D721Med (cell line): ENCODE measurements around the gene WDR26.

Source experiments
- DNase-seq: peaks from one replicate; pipeline ENCODE4 v3.0.0; 2011; ENCODE audit warnings: low spot score; ENCODE audit not compliant: insufficient read length
- FAIRE-seq: peaks from 2 replicates; lab custom pipeline; 2011; peaks lifted over from hg19 to GRCh38; lab: Jason Lieb, UNC
- TF ChIP-seq, protein P1 (sequence below): IDR thresholded peaks from 2 replicates; pipeline ENCODE4 v1.5.1; 2012; ENCODE audit warnings: mild to moderate bottlenecking, control low read depth; ENCODE audit not compliant: insufficient read depth; ENCODE audit errors: missing control alignments

The WDR26 gene

DNA sequence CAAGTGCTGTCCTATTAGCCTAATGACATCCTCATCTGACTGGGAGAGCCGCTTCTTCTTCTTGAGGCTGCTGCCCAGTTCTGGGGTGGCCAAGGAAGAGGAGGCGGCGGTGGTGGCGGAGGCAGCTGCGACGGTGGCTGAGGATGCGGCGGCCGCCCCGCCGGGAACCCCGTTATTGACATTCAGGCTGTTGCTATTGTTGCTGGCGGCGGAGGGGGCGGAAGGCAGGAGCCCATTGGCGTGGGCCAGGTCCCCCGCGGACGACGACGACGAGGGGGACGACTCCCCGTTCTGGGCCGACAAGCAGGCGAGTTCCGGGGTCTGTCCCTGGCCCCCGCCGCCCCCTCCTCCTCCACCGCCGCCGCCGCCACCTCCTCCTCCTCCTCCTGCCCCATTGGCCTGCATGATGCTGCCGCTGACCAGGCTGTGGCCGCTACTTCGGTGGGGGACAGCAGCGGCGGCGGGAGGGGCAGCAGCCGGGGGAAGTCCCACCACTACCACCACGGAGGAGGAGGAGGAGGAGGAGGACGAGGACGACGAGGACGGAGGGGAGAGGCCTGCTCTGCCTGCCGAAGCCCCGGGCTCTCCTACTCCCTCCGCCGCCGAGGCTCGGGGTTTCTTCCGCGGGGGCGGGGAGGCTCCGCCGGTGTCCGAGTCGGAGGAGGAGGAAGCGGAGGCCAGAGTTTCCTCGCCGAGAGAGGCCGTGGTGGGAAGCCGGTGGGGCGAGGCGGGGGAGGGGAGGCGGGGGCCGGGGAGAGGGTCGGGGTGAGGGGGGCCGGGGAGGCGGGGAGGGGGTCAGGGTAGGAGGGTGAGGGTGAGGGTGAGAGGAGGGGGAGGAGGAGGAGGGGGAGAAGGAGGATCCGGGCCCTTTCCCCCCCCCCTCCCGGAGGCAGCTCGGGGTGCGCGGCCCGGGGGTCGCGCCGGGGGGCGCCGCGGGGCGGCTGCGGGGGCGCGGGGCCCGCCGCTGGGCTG lies 610 bp downstream of the WDR26 start:
- FAIRE-seq (no peak), DNase-seq (no peak)
- TF ChIP-seq, protein P1, sequence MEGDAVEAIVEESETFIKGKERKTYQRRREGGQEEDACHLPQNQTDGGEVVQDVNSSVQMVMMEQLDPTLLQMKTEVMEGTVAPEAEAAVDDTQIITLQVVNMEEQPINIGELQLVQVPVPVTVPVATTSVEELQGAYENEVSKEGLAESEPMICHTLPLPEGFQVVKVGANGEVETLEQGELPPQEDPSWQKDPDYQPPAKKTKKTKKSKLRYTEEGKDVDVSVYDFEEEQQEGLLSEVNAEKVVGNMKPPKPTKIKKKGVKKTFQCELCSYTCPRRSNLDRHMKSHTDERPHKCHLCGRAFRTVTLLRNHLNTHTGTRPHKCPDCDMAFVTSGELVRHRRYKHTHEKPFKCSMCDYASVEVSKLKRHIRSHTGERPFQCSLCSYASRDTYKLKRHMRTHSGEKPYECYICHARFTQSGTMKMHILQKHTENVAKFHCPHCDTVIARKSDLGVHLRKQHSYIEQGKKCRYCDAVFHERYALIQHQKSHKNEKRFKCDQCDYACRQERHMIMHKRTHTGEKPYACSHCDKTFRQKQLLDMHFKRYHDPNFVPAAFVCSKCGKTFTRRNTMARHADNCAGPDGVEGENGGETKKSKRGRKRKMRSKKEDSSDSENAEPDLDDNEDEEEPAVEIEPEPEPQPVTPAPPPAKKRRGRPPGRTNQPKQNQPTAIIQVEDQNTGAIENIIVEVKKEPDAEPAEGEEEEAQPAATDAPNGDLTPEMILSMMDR: no peak

DNA sequence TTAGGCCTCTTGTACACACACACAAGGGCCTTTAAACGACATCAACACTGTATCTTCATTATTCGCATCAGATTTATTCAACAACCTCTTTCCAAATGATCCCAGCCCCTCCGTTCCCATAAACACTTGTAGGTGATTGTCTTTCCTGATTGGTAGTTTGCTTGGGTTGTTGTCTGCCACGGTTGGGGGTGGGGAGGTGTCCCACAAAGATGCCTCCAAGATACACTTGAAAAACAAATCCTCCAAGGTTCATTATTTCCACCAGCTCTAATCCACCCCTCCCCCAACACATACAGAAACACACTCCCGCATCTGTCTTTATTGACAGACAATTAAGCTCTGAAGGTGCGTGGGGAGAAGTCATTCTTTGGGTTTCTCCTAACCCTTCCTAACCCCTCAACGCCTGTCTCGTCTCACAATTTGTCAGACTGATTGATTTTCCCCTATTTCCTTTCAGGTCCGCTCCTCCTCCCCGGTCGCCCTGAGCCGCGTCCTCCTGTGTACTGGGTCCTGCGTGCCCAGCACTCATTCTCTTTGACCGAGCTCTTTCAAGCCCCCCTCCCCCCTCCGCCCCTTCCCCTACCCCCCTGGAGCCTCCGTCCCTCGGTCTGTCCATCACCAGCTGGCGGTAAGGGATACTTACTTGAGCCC lies 1.4 kb downstream of the WDR26 start:
- TF ChIP-seq, protein P1: no peak
- no peak for DNase-seq
- no peak for FAIRE-seq

DNA sequence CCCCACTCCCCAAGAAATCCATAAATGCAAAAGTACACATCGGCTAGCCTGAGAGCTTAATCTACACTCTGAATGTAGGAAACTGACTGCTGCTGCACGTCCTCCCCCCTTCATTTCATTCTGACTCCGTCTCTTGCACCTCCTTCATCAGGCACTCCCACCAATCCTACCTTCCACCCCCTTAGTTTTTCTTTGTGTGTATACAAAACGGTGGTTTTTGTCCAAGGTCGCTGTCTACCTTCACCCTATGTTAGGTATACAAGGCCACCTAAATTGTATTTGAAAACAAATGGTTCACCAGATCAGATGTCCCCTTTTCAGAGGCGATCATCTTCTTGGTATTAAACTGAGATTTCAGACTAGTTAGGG lies 1.9 kb downstream of the WDR26 start:
- no peak for DNase-seq
- FAIRE-seq: peak; percentile 58
- TF ChIP-seq, protein P1: no peak

DNA sequence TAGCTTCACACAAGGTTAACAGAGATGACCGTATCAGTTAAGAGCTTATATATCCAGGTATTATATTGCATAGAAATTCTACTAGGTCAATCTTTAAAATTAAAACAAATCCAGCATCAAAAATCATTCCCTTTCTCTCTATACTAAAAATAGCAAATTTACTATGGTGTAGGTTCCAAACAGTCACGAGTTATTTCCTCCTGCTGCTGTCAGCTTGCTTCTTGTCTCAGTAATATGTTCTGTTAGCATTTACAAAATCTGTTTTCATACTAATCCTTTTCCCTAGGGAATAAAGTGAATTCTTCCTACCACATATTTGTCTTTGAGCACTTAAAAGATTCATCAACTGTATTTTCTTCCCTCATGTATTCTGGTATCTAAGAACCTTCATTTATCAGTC lies 2.5 kb downstream of the WDR26 start:
- TF ChIP-seq, protein P1: no peak
- no peak for DNase-seq
- peak; percentile 67 for FAIRE-seq

DNA sequence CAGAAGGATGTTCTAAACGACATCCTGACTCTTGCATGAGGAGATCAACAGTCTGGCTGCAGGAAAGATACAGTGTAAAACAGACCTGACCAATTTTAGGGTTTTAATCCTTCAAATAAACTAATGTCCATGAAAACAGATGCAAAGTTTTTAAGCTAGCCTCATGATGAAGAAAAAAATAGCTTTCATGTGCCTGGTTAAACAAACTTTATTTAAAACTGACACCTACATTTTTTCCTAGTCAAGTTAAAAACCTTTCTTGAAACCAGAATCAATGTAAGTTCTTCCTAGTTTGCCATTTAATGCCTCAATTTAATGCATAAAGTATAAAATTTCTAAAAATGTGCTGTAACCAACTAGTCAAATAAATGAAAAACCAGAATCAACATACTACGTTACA lies 2.9 kb downstream of the WDR26 start:
- DNase-seq (no peak), FAIRE-seq (peak; percentile 58)
- TF ChIP-seq, protein P1: no peak

DNA sequence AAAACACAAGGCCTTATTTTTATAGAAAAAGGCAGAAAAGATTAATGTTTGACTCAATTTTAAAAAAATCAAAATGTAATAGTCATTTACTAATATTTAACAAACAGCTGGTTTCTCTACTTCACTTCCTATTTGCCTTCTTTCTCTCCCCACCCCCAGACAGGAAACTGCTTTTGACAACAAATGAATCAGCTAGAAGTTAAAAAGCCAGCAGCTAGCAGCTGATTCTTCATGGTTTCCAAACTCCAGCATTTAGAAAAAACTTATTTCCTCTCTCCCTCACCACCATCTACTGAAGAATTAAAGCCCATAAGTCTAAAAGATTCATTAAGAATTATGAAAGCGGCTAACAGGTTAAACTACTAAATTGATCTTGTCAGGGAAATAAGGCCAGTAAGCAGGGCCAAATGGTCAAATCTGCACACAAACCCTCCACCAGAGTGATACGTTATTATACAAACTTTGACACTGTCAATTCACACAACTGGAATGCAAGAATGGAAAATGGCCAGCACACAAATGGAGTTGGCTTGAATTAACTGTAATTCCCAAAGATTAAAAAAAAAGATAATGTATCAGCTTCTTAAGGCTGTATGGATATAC lies 4.0 kb downstream of the WDR26 start:
- FAIRE-seq (no peak), DNase-seq (no peak)
- TF ChIP-seq, protein P1: no peak
